ENCODE measurements around the gene ADAM21.
"Not testable (repeated sequence)": the region's sequence is repeated elsewhere in the genome, so short reads cannot be mapped to it uniquely, and the experiment has no call there.

Gene ADAM21

GRCh38 chr14:70477356-70478105 is 25.6 kb downstream of the ADAM21 start:
- DNase-seq (ENCODE audit: low read depth): not testable (repeated sequence)

DNA sequence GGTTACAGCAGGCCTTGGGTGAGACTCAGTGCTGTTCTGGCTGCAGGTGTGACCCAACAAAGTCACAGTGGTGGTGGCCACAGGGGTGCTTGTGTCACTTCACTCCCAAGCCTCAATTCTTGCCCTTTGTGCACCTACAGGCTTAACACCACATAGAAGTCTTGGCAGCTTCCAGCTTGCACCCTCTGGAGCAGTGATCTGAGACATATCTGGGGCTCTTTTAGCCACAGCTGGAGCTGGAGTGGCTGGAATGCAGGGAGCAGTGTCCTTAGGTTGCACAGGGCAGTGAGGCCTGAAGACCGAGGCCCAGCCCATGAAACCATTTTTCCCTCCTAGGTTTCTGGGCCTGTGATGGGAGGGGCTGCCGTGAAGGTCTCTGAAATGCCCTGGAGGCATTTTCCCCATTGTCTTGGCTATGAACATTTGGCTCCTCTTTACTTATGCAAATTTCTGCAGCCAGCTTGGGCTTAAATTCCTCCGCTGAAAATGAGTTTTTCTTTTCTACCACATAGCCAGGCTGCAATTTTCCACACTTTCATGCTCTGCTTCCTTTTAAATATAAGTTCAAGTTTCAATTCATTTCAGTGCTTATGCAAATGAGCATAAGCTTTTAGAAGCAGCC is 37.7 kb downstream of the ADAM21 start:
- DNase-seq (ENCODE audit: low read depth): no peak

- DNase-seq (ENCODE audit: low read depth): no peak
Observed at GRCh38 chr14:70498191-70498590, 46.2 kb downstream of the ADAM21 start.

All from activated gamma-delta T cell treated with anti-CD3 and anti-CD28 coated beads, Interleukin-2, amount 50 U/mL, for 16 hours (primary cell).